Measurements from ENCODE around the gene KRTAP13-2. TPM values are rescaled to one million over a fixed set of nuclear protein-coding genes. Genes with fewer than 3 reads are reported as not detected.

KRTAP13-2 gene
- total and polyA plus RNA-seq, 4 donors: not detected

DNA sequence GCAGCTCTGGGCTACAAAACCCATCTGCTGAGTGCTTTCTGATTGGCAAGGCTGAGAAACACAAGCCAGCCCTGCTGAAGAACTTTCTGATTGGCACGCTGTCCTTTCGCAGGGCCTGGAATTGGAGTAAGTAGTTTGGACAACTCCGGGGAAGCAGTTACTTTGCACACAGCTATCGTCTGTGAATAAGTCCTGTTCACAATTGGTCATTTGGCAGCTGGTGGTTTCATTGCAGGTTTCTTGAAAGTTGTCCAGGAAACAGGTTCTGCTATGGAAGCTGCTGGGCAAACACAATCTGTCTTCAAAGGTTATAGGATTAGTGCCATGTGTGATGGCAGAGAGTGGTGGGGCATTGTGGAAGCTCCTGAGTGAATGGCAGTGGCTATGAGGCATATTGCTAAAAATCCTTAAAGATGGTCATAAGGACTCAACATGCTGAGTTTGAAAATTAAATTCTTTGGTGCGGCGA, 34.8 kb downstream of the KRTAP13-2 start, which contains the start of gene KRTAP27-1:
KRTAP27-1 (minus strand) TSS at position 419 of the 469 bp plus-strand sequence; CDS start at position 393, 26 bp downstream.
- WGBS: 78% methylated on average over 6 of the region's 6 CpGs
- H3K4me3 ChIP-seq (ENCODE audit: low read depth in 1 of 3, low read length in 3 of 3): no peak within 1 kb of the TSS
- H3K36me3 ChIP-seq (ENCODE audit: control insufficient read depth in 4 of 4, insufficient read depth in 3 of 4, low read depth in 1 of 4, low read length in 3 of 4): no peaks in the 10 kb centered on the region
- H3K4me1 ChIP-seq (ENCODE audit: control insufficient read depth in 4 of 4, insufficient read depth in 4 of 4, low read length in 3 of 4): no peaks in the 10 kb centered on the region
- TF ChIP-seq, protein P1, sequence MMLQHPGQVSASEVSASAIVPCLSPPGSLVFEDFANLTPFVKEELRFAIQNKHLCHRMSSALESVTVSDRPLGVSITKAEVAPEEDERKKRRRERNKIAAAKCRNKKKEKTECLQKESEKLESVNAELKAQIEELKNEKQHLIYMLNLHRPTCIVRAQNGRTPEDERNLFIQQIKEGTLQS (IDR thresholded peaks at IDR 0.05): no peak
- TF ChIP-seq, protein P2, sequence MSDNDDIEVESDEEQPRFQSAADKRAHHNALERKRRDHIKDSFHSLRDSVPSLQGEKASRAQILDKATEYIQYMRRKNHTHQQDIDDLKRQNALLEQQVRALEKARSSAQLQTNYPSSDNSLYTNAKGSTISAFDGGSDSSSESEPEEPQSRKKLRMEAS (IDR thresholded peaks at IDR 0.05): no peak
- no peak for TF ChIP-seq EGR1 (IDR thresholded peaks at IDR 0.05; ENCODE audit: low read depth in 2 of 2)
- no peak for TF ChIP-seq FOXA2 (IDR thresholded peaks at IDR 0.05)
- TF ChIP-seq FOXA1 (IDR thresholded peaks at IDR 0.05): no peak
- no peak for TF ChIP-seq HNF4G (IDR thresholded peaks at IDR 0.05)
- TF ChIP-seq, protein P3, sequence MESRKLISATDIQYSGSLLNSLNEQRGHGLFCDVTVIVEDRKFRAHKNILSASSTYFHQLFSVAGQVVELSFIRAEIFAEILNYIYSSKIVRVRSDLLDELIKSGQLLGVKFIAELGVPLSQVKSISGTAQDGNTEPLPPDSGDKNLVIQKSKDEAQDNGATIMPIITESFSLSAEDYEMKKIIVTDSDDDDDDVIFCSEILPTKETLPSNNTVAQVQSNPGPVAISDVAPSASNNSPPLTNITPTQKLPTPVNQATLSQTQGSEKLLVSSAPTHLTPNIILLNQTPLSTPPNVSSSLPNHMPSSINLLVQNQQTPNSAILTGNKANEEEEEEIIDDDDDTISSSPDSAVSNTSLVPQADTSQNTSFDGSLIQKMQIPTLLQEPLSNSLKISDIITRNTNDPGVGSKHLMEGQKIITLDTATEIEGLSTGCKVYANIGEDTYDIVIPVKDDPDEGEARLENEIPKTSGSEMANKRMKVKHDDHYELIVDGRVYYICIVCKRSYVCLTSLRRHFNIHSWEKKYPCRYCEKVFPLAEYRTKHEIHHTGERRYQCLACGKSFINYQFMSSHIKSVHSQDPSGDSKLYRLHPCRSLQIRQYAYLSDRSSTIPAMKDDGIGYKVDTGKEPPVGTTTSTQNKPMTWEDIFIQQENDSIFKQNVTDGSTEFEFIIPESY (IDR thresholded peaks at IDR 0.05): no peak
- DNase-seq (ENCODE audit: low spot score): no peak
- no peak within 1 kb of the TSS for H3K9ac ChIP-seq (ENCODE audit: low read depth in 1 of 2, low read length in 2 of 2)
- H3K27me3 ChIP-seq (ENCODE audit: control insufficient read depth in 4 of 4, insufficient read depth in 4 of 4, low read length in 3 of 4): peaks cover 0 to 3% (median 0%) of the 10 kb centered on the region in 4 donors
- no peak within 1 kb of the TSS for H3K27ac ChIP-seq (ENCODE audit: low read depth in 1 of 2, low read length in 2 of 2)
- H3K9me3 ChIP-seq (ENCODE audit: control insufficient read depth in 4 of 4, low read length in 3 of 4): no peaks in the 10 kb centered on the region

DNA sequence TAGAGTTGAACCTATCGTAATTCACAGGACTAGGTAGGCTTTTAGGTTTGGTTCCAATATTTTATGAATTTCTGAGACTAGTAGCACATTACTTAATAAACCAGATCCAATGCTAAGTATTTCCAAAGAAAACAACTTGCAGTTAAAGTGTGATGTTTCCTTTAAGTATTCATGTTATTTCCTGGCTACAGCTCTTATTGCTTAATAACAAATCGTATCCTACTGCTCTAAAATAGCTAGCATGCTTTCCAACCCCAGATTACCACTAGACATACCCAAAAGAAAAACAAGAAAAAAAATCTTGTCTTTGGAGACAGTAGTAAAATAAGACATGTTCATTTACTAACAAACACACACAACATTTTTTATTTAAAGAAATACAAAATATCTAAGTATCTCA, 35.5 kb downstream of the KRTAP13-2 start:
- Histone ChIP-seq H3K27me3 (ENCODE audit: control insufficient read depth in 4 of 4, insufficient read depth in 4 of 4, low read length in 3 of 4) (peaks cover 0 to 3% (median 0%) of the 10 kb centered on the region in 4 donors), H3K4me1 (ENCODE audit: control insufficient read depth in 4 of 4, insufficient read depth in 4 of 4, low read length in 3 of 4) (no peaks in the 10 kb centered on the region), H3K27ac (ENCODE audit: low read depth in 1 of 2, low read length in 2 of 2) (no peak overlapping the region), H3K36me3 (ENCODE audit: control insufficient read depth in 4 of 4, insufficient read depth in 3 of 4, low read depth in 1 of 4, low read length in 3 of 4) (no peaks in the 10 kb centered on the region), H3K4me3 (ENCODE audit: low read depth in 1 of 3, low read length in 3 of 3) (no peak overlapping the region), H3K9ac (ENCODE audit: low read depth in 1 of 2, low read length in 2 of 2) (no peak overlapping the region), H3K9me3 (ENCODE audit: control insufficient read depth in 4 of 4, low read length in 3 of 4) (no peaks in the 10 kb centered on the region)
- TF ChIP-seq TAF1 (conservative IDR thresholded peaks at IDR 0.05) (no peak), EGR1 (IDR thresholded peaks at IDR 0.05; ENCODE audit: low read depth in 2 of 2) (no peak), RXRA (IDR thresholded peaks at IDR 0.05) (no peak), HNF4A (conservative IDR thresholded peaks at IDR 0.05) (no peak)
- WGBS: 64% methylated on average over 2 of the region's 2 CpGs
- no peak for DNase-seq (ENCODE audit: low spot score)

DNA sequence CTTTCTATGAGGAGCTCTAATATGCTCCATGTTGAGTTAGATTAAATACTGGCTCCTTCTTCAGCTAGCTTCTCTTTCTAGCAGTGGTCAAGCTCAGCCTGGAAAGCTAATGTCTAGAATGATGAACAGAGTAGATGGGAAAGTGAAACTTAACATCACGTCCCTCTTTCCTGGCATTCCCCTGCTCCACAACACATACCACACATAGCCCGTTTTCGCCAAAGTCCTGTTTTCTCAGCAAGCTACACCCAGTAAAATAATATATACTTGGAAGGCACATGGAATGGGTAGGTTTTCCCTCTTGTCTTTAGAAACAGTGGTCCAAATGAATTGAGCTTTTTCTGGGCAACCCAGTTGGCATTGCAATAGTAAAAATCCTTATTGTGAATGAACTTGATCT, 38.3 kb downstream of the KRTAP13-2 start:
- no peak for DNase-seq (ENCODE audit: low spot score)
- TF ChIP-seq SP1 (IDR thresholded peaks at IDR 0.05) (no peak), EGR1 (IDR thresholded peaks at IDR 0.05; ENCODE audit: low read depth in 2 of 2) (no peak), HNF4A (conservative IDR thresholded peaks at IDR 0.05) (no peak), RXRA (IDR thresholded peaks at IDR 0.05) (no peak), RAD21 (IDR thresholded peaks at IDR 0.05) (no peak)
- TF ChIP-seq, protein P2 (IDR thresholded peaks at IDR 0.05): no peak
- TF ChIP-seq, protein P4, sequence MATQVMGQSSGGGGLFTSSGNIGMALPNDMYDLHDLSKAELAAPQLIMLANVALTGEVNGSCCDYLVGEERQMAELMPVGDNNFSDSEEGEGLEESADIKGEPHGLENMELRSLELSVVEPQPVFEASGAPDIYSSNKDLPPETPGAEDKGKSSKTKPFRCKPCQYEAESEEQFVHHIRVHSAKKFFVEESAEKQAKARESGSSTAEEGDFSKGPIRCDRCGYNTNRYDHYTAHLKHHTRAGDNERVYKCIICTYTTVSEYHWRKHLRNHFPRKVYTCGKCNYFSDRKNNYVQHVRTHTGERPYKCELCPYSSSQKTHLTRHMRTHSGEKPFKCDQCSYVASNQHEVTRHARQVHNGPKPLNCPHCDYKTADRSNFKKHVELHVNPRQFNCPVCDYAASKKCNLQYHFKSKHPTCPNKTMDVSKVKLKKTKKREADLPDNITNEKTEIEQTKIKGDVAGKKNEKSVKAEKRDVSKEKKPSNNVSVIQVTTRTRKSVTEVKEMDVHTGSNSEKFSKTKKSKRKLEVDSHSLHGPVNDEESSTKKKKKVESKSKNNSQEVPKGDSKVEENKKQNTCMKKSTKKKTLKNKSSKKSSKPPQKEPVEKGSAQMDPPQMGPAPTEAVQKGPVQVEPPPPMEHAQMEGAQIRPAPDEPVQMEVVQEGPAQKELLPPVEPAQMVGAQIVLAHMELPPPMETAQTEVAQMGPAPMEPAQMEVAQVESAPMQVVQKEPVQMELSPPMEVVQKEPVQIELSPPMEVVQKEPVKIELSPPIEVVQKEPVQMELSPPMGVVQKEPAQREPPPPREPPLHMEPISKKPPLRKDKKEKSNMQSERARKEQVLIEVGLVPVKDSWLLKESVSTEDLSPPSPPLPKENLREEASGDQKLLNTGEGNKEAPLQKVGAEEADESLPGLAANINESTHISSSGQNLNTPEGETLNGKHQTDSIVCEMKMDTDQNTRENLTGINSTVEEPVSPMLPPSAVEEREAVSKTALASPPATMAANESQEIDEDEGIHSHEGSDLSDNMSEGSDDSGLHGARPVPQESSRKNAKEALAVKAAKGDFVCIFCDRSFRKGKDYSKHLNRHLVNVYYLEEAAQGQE (IDR thresholded peaks at IDR 0.05): no peak
- H3K4me3 ChIP-seq (ENCODE audit: low read depth in 1 of 3, low read length in 3 of 3): no peak overlapping the region
- no peaks in the 10 kb centered on the region for H3K9me3 ChIP-seq (ENCODE audit: control insufficient read depth in 4 of 4, low read length in 3 of 4)
- peaks cover 0 to 3% (median 0%) of the 10 kb centered on the region in 4 donors for H3K27me3 ChIP-seq (ENCODE audit: control insufficient read depth in 4 of 4, insufficient read depth in 4 of 4, low read length in 3 of 4)
- H3K9ac ChIP-seq (ENCODE audit: low read depth in 1 of 2, low read length in 2 of 2): no peak overlapping the region
- H3K36me3 ChIP-seq (ENCODE audit: control insufficient read depth in 4 of 4, insufficient read depth in 3 of 4, low read depth in 1 of 4, low read length in 3 of 4): no peaks in the 10 kb centered on the region
- no peak overlapping the region for H3K27ac ChIP-seq (ENCODE audit: low read depth in 1 of 2, low read length in 2 of 2)
- no peaks in the 10 kb centered on the region for H3K4me1 ChIP-seq (ENCODE audit: control insufficient read depth in 4 of 4, insufficient read depth in 4 of 4, low read length in 3 of 4)
- WGBS: 69% methylated on average over 3 of the region's 3 CpGs
